ENCODE measurements around the gene ITSN1. TPM values are rescaled to one million over a fixed set of nuclear protein-coding genes. Genes with fewer than 3 reads are reported as not detected.
"Not testable (repeated sequence)": the region's sequence is repeated elsewhere in the genome, so short reads cannot be mapped to it uniquely, and the experiment has no call there.

Gene ITSN1
- total and polyA plus RNA-seq, 4 donors, result 58.8 to 73.7 (median 63.4) TPM

- no peaks in the 10 kb centered on the region for H3K9me3 ChIP-seq (ENCODE audit: control insufficient read depth, insufficient read depth, low read length)
- H3K36me3 ChIP-seq (ENCODE audit: control insufficient read depth, insufficient read depth, low read length), result peaks cover 46% of the 10 kb centered on the region
- H3K27me3 ChIP-seq (ENCODE audit: control insufficient read depth, insufficient read depth, low read length), result no peaks in the 10 kb centered on the region
- WGBS (ENCODE audit: insufficient coverage), result 94% methylated on average over 6 of the region's 6 CpGs
- H3K4me1 ChIP-seq (ENCODE audit: control insufficient read depth, insufficient read depth, low read length), result no peaks in the 10 kb centered on the region
- no peak overlapping the region for H3K27ac ChIP-seq (ENCODE audit: low read depth, low read length)
- no peak for DNase-seq (ENCODE audit: low read depth in 4 of 6, low spot score in 6 of 6)
- H3K4me3 ChIP-seq (ENCODE audit: low read depth, low read length), result no peak overlapping the region
Measured at GRCh38 chr21:33909756-33910155, 267.5 kb downstream of the ITSN1 start.

GRCh38 chr21:33914188-33914587 is 271.9 kb downstream of the ITSN1 start:
- Histone ChIP-seq H3K9me3 (ENCODE audit: control insufficient read depth, insufficient read depth, low read length) (no peaks in the 10 kb centered on the region), H3K27ac (ENCODE audit: low read depth, low read length) (no peak overlapping the region), H3K27me3 (ENCODE audit: control insufficient read depth, insufficient read depth, low read length) (no peaks in the 10 kb centered on the region), H3K4me3 (ENCODE audit: low read depth, low read length) (no peak overlapping the region), H3K4me1 (ENCODE audit: control insufficient read depth, insufficient read depth, low read length) (peaks cover 4% of the 10 kb centered on the region), H3K36me3 (ENCODE audit: control insufficient read depth, insufficient read depth, low read length) (peaks cover 14% of the 10 kb centered on the region)
- DNase-seq (ENCODE audit: low read depth in 4 of 6, low spot score in 6 of 6), result no peak
- WGBS (ENCODE audit: insufficient coverage), result 100% methylated on average over 2 of the region's 5 CpGs

- Histone ChIP-seq H3K9me3 (ENCODE audit: control insufficient read depth, insufficient read depth, low read length) (no peaks in the 10 kb centered on the region), H3K27me3 (ENCODE audit: control insufficient read depth, insufficient read depth, low read length) (no peaks in the 10 kb centered on the region), H3K27ac (ENCODE audit: low read depth, low read length) (peak within 1 kb of the TSS; percentile 82), H3K36me3 (ENCODE audit: control insufficient read depth, insufficient read depth, low read length) (peaks cover 5% of the 10 kb centered on the region), H3K4me1 (ENCODE audit: control insufficient read depth, insufficient read depth, low read length) (peaks cover 4% of the 10 kb centered on the region), H3K4me3 (ENCODE audit: low read depth, low read length) (peak within 1 kb of the TSS; percentile 98)
- whole genome bisulfite sequencing (ENCODE audit: insufficient coverage), result under 1% methylated on average over 44 of the region's 45 CpGs
- DNase-seq (ENCODE audit: low read depth in 4 of 6, low spot score in 6 of 6), result peak; percentile 91 to 99 (median 96)
Measured at GRCh38 chr21:33915368-33916199, 273.3 kb downstream of the ITSN1 start, which contains the start of gene ATP5PO. TSS of gene ATP5PO (minus strand) at chr21:33915804. CDS start at chr21:33915763, 41 bp downstream.

GRCh38 chr21:33916200-33916567 is 273.9 kb downstream of the ITSN1 start:
- Histone ChIP-seq H3K4me1 (ENCODE audit: control insufficient read depth, insufficient read depth, low read length) (peaks cover 4% of the 10 kb centered on the region), H3K27ac (ENCODE audit: low read depth, low read length) (peak overlapping the region; percentile 82), H3K4me3 (ENCODE audit: low read depth, low read length) (peak overlapping the region; percentile 98), H3K36me3 (ENCODE audit: control insufficient read depth, insufficient read depth, low read length) (peaks cover 5% of the 10 kb centered on the region), H3K27me3 (ENCODE audit: control insufficient read depth, insufficient read depth, low read length) (no peaks in the 10 kb centered on the region), H3K9me3 (ENCODE audit: control insufficient read depth, insufficient read depth, low read length) (no peaks in the 10 kb centered on the region)
- 65% methylated on average over 3 of the region's 5 CpGs for WGBS (ENCODE audit: insufficient coverage)
- DNase-seq (ENCODE audit: low read depth in 4 of 6, low spot score in 6 of 6), result no peak

GRCh38 chr21:33917421-33917820 is 275.1 kb downstream of the ITSN1 start:
- H3K9me3 ChIP-seq (ENCODE audit: control insufficient read depth, insufficient read depth, low read length), result no peaks in the 10 kb centered on the region
- DNase-seq (ENCODE audit: low read depth in 4 of 6, low spot score in 6 of 6), result no peak
- no peak overlapping the region for H3K4me3 ChIP-seq (ENCODE audit: low read depth, low read length)
- H3K27ac ChIP-seq (ENCODE audit: low read depth, low read length), result no peak overlapping the region
- H3K4me1 ChIP-seq (ENCODE audit: control insufficient read depth, insufficient read depth, low read length), result peaks cover 4% of the 10 kb centered on the region
- WGBS (ENCODE audit: insufficient coverage), result no CpG with 5 or more reads among the region's 4 CpGs
- no peaks in the 10 kb centered on the region for H3K36me3 ChIP-seq (ENCODE audit: control insufficient read depth, insufficient read depth, low read length)
- no peaks in the 10 kb centered on the region for H3K27me3 ChIP-seq (ENCODE audit: control insufficient read depth, insufficient read depth, low read length)

- DNase-seq (ENCODE audit: low read depth in 4 of 6, low spot score in 6 of 6), result peak; percentile 86 to 98 (median 90)
- H3K4me3 ChIP-seq (ENCODE audit: low read depth, low read length), result no peak overlapping the region
- no peaks in the 10 kb centered on the region for H3K9me3 ChIP-seq (ENCODE audit: control insufficient read depth, insufficient read depth, low read length)
- 16% methylated on average over 11 of the region's 13 CpGs for WGBS (ENCODE audit: insufficient coverage)
- H3K36me3 ChIP-seq (ENCODE audit: control insufficient read depth, insufficient read depth, low read length), result no peaks in the 10 kb centered on the region
- peak overlapping the region; percentile 77 for H3K27ac ChIP-seq (ENCODE audit: low read depth, low read length)
- no peaks in the 10 kb centered on the region for H3K27me3 ChIP-seq (ENCODE audit: control insufficient read depth, insufficient read depth, low read length)
- peaks cover 15% of the 10 kb centered on the region for H3K4me1 ChIP-seq (ENCODE audit: control insufficient read depth, insufficient read depth, low read length)
Measured at GRCh38 chr21:33924079-33924765, 281.9 kb downstream of the ITSN1 start.

GRCh38 chr21:33924766-33925100 is 282.4 kb downstream of the ITSN1 start:
- H3K4me1 ChIP-seq (ENCODE audit: control insufficient read depth, insufficient read depth, low read length), result peaks cover 15% of the 10 kb centered on the region
- H3K27ac ChIP-seq (ENCODE audit: low read depth, low read length), result peak overlapping the region; percentile 77
- peak in 1 of 6 donors; percentile 34 for DNase-seq (ENCODE audit: low read depth in 4 of 6, low spot score in 6 of 6)
- WGBS (ENCODE audit: insufficient coverage), result 75% methylated on average over 3 of the region's 3 CpGs
- H3K9me3 ChIP-seq (ENCODE audit: control insufficient read depth, insufficient read depth, low read length), result no peaks in the 10 kb centered on the region
- H3K27me3 ChIP-seq (ENCODE audit: control insufficient read depth, insufficient read depth, low read length), result no peaks in the 10 kb centered on the region
- H3K4me3 ChIP-seq (ENCODE audit: low read depth, low read length), result no peak overlapping the region
- no peaks in the 10 kb centered on the region for H3K36me3 ChIP-seq (ENCODE audit: control insufficient read depth, insufficient read depth, low read length)

- H3K4me1 ChIP-seq (ENCODE audit: control insufficient read depth, insufficient read depth, low read length), result peaks cover 15% of the 10 kb centered on the region
- H3K27me3 ChIP-seq (ENCODE audit: control insufficient read depth, insufficient read depth, low read length); DNase-seq (ENCODE audit: low read depth in 4 of 6, low spot score in 6 of 6); H3K9me3 ChIP-seq (ENCODE audit: control insufficient read depth, insufficient read depth, low read length); H3K36me3 ChIP-seq (ENCODE audit: control insufficient read depth, insufficient read depth, low read length); H3K4me3 ChIP-seq (ENCODE audit: low read depth, low read length); H3K27ac ChIP-seq (ENCODE audit: low read depth, low read length): not testable (repeated sequence)
- no CpG with 5 or more reads among the region's 2 CpGs for WGBS (ENCODE audit: insufficient coverage)
Measured at GRCh38 chr21:33926248-33926647, 283.9 kb downstream of the ITSN1 start.

- not testable (repeated sequence) for H3K36me3 ChIP-seq (ENCODE audit: control insufficient read depth, insufficient read depth, low read length); DNase-seq (ENCODE audit: low read depth in 4 of 6, low spot score in 6 of 6); H3K27ac ChIP-seq (ENCODE audit: low read depth, low read length); H3K4me1 ChIP-seq (ENCODE audit: control insufficient read depth, insufficient read depth, low read length); H3K27me3 ChIP-seq (ENCODE audit: control insufficient read depth, insufficient read depth, low read length); H3K9me3 ChIP-seq (ENCODE audit: control insufficient read depth, insufficient read depth, low read length)
- WGBS (ENCODE audit: insufficient coverage), result 89% methylated on average over 4 of the region's 34 CpGs
- peak overlapping the region; percentile 18 for H3K4me3 ChIP-seq (ENCODE audit: low read depth, low read length)
Measured at GRCh38 chr21:33931052-33931798, 288.9 kb downstream of the ITSN1 start.

Measured in spinal cord (tissue), 10 donors.